ENCODE results near the gene MEX3A.

DNA sequence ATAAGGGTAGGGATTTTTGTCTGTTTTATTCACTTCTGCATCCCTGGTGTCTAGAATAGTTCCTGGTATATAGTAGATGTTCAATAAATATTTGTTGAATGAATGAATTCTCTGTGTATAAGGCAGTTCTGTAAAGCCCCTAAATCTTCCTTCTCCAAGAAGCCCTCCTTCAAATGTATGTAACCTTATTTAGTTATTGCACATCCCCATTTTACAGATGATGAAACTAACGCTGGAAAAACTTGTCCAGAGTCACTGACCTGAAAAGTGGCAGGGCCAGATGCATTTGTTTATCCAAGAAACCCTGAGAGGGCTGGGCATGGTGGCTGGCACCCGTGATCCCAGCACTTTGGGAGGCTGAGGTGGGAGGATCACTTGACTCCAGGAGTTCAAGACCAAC, 28.0 kb upstream of the MEX3A start:
- TF ChIP-seq, protein P1, sequence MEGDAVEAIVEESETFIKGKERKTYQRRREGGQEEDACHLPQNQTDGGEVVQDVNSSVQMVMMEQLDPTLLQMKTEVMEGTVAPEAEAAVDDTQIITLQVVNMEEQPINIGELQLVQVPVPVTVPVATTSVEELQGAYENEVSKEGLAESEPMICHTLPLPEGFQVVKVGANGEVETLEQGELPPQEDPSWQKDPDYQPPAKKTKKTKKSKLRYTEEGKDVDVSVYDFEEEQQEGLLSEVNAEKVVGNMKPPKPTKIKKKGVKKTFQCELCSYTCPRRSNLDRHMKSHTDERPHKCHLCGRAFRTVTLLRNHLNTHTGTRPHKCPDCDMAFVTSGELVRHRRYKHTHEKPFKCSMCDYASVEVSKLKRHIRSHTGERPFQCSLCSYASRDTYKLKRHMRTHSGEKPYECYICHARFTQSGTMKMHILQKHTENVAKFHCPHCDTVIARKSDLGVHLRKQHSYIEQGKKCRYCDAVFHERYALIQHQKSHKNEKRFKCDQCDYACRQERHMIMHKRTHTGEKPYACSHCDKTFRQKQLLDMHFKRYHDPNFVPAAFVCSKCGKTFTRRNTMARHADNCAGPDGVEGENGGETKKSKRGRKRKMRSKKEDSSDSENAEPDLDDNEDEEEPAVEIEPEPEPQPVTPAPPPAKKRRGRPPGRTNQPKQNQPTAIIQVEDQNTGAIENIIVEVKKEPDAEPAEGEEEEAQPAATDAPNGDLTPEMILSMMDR (conservative IDR thresholded peaks at IDR 0.05; ENCODE audit: low read length), result no peak
- no peak for TF ChIP-seq EZH2phosphoT487 (IDR thresholded peaks at IDR 0.05; ENCODE audit: borderline replicate concordance, low read depth, low read length)

Data from OCI-LY7 (cell line).